Astrocyte (in vitro differentiated cells and primary cell): ENCODE measurements around the gene DNAJC17.

Experiments
- CTCF ChIP-seq: IDR thresholded peaks from 2 replicates; pipeline ENCODE4 v1.5.1; 2011; ENCODE audit warnings: low read depth, mild to moderate bottlenecking, inconsistent platforms, low read length, moderate library complexity; ENCODE audit not compliant: insufficient read depth
- EZH2 ChIP-seq: IDR thresholded peaks from 2 replicates; pipeline ENCODE4 v1.6.1; 2012; ENCODE audit warnings: mild to moderate bottlenecking, low read length, inconsistent platforms; ENCODE audit not compliant: insufficient read depth

GRCh38 chr15:40844696-40845030 lies 37.4 kb upstream of the DNAJC17 start:
- TF ChIP-seq EZH2 (peak; percentile 77), CTCF (no peak)
